ENCODE measurements around the gene RPS19BP1. TPM values are rescaled to one million over a fixed set of nuclear protein-coding genes. Genes with fewer than 3 reads are reported as not detected.

The RPS19BP1 gene
- total RNA-seq, 6 experiments from 2014 or later, result 31.0 to 104 (median 32.8) TPM

GRCh38 chr22:39527481-39527961 lies 5.0 kb downstream of the RPS19BP1 start:
- Histone ChIP-seq H3K27ac (peak overlapping the region in 1 of 3 donors; percentile 39), H3K27me3 (no peaks in the 10 kb centered on the region), H3K9me3 (no peaks in the 10 kb centered on the region), H3K4me1 (peaks cover 0 to 61% (median 24%) of the 10 kb centered on the region in 4 donors), H3K36me3 (peaks cover 3 to 40% (median 14%) of the 10 kb centered on the region in 4 donors), H3K4me3 (no peak overlapping the region)
- ATAC-seq, result peak; percentile 13 to 38 (median 27)
- intact Hi-C loops (cut with DNase I), result loop anchor here in 1 of 2 donors (5.0 kb wide), 1 partner anchor 35 kb away; no protein-coding TSS in a partner anchor
- TF ChIP-seq POLR2A (IDR thresholded peaks at IDR 0.05) (no peak), CTCF (IDR thresholded peaks at IDR 0.05) (no peak)
- peak in 2 of 3 donors; percentile 62 to 67 for DNase-seq
- WGBS (ENCODE audit: insufficient coverage, low coverage, low lambda C conversion rate, missing lambda C conversion rate), result 27% methylated on average over 3 of the region's 6 CpGs

- H3K36me3 ChIP-seq, result peaks cover 6 to 48% (median 21%) of the 10 kb centered on the region in 4 donors
- intact Hi-C loops (cut with DNase I), result loop anchor here in 1 of 2 donors (5.0 kb wide), 1 partner anchor 34 kb away; no protein-coding TSS in a partner anchor
Observed at GRCh38 chr22:39526736-39527171, 5.8 kb downstream of the RPS19BP1 start.

GRCh38 chr22:39525658-39525975 lies 6.9 kb downstream of the RPS19BP1 start:
- Histone ChIP-seq H3K9me3 (no peaks in the 10 kb centered on the region), H3K27ac (no peak overlapping the region), H3K4me1 (peaks cover 0 to 61% (median 24%) of the 10 kb centered on the region in 4 donors), H3K27me3 (no peaks in the 10 kb centered on the region), H3K4me3 (no peak overlapping the region), H3K36me3 (peaks cover 11 to 56% (median 27%) of the 10 kb centered on the region in 4 donors)
- peak in 1 of 3 donors; percentile 27 for DNase-seq
- TF ChIP-seq POLR2A (IDR thresholded peaks at IDR 0.05), result no peak
- no peak for TF ChIP-seq CTCF (IDR thresholded peaks at IDR 0.05)
- intact Hi-C loops (cut with DNase I), result loop anchor here in 1 of 2 donors (5.0 kb wide), 1 partner anchor 33 kb away; no protein-coding TSS in a partner anchor
- no peak for ATAC-seq
- WGBS (ENCODE audit: insufficient coverage, low coverage, low lambda C conversion rate, missing lambda C conversion rate), result 58% methylated on average over 4 of the region's 4 CpGs

More at GRCh38 chr22:39526736-39527171, 5.8 kb downstream of the RPS19BP1 start:
- 80% methylated on average over 2 of the region's 4 CpGs for WGBS (ENCODE audit: insufficient coverage, low coverage, low lambda C conversion rate, missing lambda C conversion rate)
- H3K27me3 ChIP-seq, result no peaks in the 10 kb centered on the region
- ATAC-seq (no peak), DNase-seq (peak in 1 of 3 donors; percentile 57)
- H3K9me3 ChIP-seq, result no peaks in the 10 kb centered on the region
- peak overlapping the region in 1 of 3 donors; percentile 39 for H3K27ac ChIP-seq
- no peak for TF ChIP-seq POLR2A (IDR thresholded peaks at IDR 0.05)
- no peak for TF ChIP-seq CTCF (IDR thresholded peaks at IDR 0.05)
- peaks cover 0 to 67% (median 27%) of the 10 kb centered on the region in 4 donors for H3K4me1 ChIP-seq
- H3K4me3 ChIP-seq, result no peak overlapping the region

GRCh38 chr22:39524753-39525657 lies 7.5 kb downstream of the RPS19BP1 start:
- WGBS (ENCODE audit: insufficient coverage, low coverage, low lambda C conversion rate, missing lambda C conversion rate), result 64% methylated on average over 9 of the region's 10 CpGs
- Histone ChIP-seq H3K4me3 (no peak overlapping the region), H3K36me3 (peaks cover 11 to 52% (median 27%) of the 10 kb centered on the region in 4 donors), H3K4me1 (peaks cover 0 to 57% (median 22%) of the 10 kb centered on the region in 4 donors), H3K27ac (no peak overlapping the region), H3K27me3 (no peaks in the 10 kb centered on the region), H3K9me3 (no peaks in the 10 kb centered on the region)
- ATAC-seq, result no peak
- TF ChIP-seq CTCF (IDR thresholded peaks at IDR 0.05), result no peak
- no peak for TF ChIP-seq POLR2A (IDR thresholded peaks at IDR 0.05)
- DNase-seq, result peak in 1 of 3 donors; percentile 49
- intact Hi-C loops (cut with DNase I), result loop anchor here in 1 of 2 donors (5.0 kb wide), 1 partner anchor 33 kb away; no protein-coding TSS in a partner anchor
